8988T (cell line): ENCODE results near the gene POLR1A.

Experiments used
- DNase-seq: peaks from one replicate; pipeline ENCODE4 v3.0.0; 2011

Gene POLR1A

DNA sequence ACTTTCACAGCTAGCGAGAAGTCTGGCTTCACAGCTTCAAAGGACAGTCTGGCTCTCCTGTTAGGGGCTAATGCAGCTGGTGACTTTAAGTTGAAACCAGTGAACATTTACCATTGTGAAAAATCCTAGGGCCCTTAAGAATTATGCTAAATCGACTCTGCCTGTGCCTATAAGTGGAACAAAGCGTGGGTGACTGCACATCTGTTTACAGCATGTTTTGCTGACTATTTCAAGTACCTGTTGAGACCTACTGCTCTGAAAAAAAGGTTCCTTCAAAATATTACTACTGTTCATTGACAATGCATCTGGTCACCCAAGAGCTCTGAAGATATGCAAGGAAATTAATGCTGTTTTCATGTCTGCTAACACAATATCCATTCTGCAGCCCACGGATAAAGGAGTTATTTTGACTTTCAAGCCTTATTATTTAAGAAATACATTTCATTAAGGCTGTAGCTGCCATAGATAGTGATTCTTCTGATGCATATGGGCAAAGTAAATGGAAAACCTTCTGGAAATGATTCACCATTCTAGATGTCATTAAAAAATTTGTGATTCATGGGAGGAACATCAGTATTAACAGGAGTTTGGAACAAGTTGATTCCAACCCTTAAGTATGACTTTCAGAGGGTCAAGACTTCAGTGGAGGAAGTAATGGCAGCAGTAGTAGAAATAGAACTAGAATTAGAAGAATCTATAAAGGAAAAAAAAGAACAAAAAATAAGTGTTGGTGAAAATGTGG is 48.9 kb downstream of the POLR1A start:
- DNase-seq, result no peak

DNA sequence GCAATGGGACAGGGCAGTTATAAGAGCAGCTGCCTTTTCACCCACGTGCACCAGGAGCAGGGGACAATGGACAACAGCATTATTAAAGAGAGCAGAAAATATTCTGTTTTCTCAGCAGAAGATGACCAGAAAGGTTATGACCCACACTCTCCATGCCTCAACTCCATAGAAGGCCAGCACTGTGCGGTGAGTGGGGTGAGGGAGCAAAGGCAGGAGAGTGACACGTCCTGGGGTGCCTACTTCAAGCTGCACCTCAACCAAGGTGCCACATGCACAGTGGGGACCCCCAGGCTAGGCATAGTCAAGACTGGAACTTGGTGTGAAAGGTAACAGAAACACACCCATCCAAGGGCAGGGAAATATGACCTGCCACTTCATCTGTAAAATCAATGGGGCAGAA is 50.4 kb downstream of the POLR1A start:
- DNase-seq, result no peak

DNA sequence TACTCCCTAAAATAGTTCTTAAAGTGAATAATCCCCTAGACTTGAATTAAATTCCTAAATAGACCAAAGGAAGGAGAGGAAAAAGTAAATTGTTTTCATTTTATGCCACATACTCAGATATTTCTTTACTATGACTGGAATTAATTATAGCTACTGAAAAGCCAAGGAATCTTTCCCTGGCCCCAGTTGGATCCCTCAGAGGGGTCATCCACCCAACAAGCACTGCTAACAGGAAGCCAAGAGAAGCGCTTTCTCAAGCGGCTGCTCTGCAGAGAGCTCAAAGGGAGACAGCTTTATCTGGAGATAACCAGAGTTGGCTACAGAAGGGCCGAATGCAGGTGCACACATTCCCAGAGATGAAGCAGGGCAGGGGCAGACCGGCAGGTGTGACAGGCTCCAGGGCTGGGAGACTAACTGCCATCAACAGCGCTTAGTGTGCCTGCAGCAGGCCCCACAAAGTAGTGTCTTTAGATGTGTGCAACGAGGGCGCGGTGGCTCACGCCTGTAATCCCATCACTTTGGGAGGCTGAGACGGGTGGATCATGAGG is 51.1 kb downstream of the POLR1A start:
- no peak for DNase-seq

DNA sequence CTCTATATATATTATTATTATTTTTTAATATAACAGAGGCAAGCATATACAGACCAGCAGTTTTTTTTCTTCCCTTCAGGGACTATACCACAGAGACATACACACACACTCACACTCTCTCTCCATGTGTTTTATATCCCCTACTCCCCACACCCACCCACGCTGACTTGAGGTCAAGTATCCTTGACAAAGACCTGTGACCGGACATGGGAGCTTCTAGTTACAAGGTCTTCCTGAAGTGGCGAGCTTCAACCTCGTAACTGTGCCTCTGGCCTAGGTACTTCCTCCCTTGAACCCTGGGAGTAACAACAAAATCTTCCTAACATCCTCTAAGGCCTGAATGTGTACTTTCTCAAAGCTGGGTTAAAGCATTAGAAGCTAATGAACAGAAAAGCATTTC is 52.5 kb downstream of the POLR1A start:
- no peak for DNase-seq

DNA sequence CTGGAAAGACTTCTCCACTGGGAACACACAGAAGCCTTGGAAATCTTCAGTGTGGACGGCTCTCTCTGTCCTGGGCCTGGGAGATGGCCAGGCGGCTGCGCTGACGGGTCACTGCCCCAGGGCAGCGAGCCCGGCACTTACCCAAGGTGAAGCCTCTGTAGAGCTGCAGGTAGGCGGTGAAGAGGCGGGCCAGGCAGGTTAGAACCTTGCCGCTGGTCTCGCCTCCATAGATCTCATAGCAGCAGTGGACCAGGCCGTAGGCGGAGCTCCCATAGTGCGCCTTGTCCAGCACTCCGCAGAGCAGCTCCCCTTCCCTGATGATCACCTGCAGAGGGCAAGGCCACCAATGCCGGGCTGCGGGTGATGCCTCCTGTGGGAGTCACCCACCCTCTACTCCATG is 53.0 kb downstream of the POLR1A start:
- DNase-seq, result no peak

DNA sequence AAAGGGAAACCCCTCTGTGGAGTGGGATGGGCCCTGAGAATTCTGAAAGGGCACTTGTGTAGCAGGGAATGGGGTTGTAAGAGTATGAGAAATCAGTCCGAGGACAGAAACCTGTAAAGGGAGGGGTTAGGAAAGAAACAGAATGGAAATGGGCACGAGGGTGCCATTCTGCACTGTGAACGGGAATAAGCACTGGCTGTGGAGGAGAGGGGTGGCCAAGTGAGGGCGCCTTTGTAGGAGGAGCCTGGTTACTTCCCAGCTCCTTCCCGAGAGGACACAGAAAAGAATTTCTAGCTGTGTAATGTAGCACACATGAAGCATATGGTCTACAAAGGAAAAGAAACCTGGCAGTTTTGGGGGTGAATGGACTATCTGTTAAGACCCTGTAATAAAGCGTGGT is 53.4 kb downstream of the POLR1A start:
- no peak for DNase-seq

DNA sequence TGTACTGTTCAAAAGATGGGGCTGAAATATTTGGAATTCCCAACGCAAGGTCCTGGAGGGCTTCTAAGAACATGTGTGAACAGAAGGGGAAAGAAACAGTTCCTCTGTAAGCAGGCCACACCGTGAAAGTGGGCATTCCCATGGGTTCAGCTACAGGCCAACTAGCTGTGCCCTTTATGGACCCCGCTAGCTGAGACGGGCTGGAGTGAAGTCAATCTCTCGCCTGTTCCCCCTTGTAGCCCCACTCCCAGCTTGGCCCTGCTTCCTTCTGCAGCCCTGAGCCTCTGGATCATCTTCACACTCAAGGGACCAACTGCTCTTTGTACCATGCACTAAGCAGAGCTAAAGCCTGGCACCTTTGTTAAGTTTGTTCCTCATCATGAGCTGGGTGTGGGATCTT is 55.4 kb downstream of the POLR1A start:
- DNase-seq, result no peak

DNA sequence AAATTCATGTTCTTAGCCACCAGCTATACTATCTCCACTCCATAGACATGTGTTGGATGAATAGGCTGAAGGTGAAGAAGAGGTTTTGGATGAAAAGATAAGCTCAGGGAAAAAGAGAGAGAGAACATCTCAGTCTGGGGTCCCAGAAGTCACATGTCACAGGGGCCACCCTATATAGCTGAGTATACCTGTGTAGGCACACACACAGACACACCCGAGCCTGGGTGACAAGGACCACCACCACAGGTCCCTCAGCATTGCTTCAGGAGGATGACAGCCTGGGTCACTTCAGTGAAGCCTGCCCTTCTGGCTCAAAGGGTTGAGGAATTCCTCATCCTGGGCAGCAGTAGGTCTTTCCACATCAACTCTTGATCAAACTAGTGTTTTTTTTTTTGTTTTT is 56.2 kb downstream of the POLR1A start:
- no peak for DNase-seq

DNA sequence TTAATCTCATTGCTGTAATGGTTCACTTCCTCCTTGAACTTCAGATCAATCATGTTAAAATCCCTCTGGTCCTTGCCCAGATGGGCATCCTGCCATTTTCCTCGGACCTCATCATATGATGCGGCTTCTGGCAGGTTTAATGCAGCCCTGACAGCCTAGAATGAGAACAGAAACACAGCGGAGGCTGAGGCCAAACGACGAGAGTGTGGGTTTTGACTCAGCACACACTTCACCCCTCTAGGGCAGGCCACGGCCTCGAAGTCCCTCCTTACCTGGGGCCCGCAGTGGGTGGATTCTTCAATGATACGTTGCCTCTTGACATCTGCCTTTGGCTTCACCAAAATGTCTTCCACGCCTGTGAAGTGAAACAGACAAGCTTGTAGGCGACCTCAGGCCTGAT is 56.8 kb downstream of the POLR1A start:
- DNase-seq, result no peak

DNA sequence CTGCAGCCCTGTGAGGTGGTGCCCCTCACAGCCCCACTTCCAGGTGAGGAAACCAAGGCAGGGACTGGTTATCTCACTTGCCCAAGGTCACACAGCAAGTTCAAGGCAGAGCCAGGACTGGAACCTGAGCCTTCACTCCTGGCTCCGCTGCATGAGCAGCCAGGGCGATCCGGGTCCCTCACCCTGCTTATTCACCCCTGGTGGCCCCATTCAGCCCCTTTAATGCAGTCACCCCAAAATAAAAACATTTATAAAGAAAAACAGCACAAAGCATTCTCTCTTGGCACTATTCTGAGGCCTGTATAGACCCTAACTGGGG is 57.3 kb downstream of the POLR1A start:
- no peak for DNase-seq

DNA sequence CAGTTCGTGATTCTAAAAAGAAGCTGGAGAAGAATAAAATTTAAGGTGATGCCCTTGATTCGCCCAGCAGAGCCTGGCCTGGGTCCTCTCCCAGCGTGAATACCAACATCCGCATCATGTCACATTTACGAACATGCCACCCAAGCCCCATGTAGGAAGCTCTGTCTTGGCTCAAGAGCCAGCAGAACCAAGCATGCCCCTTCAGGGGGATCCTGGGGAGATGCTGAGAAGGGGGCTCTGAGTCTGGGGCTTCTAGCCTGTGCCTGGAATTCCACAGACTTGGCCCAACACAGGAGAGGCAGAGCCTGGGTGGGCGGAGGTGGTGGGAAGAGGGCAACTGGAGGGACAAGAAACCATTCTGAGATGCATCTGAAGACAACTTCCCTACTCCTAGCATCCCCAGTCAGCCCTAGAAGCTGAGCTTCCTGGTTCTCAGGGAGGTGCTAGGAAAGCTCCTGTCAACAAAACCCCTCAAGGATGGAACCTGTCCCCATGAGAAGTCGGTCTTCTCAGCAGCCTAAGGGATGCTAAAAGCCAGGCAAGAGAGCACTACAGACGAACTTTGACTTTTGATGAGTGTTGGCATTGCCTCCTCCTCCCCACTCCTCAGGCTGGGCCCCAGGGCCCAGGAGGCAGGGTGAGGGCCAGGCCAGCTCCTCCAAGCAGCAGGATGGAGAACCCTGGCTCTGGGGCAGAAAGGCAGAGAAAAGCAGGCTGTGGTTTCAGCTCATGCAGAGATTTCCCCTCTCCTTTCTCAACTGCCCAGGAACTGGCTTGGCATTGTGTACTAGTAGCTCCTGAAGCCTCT is 57.9 kb downstream of the POLR1A start:
- no peak for DNase-seq

DNA sequence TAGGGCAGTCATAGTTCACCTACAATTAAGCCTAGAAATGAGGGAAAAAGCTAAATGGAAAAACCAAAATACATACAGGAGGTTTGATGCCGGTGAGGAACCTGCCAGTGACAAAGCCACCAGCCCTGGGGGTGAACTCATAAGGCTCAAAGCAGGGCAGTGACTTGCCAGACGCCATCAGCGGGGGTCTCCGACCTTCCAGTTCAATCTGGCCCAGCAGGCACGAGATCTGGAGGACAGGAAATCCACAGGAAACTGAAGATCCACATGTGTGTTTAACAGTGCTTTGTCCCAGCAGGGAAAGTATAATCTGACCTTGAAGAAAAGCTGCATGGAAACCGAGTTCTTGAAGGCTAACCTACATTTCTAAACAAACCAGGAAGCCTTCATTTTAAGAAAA is 60.1 kb downstream of the POLR1A start:
- no peak for DNase-seq

DNA sequence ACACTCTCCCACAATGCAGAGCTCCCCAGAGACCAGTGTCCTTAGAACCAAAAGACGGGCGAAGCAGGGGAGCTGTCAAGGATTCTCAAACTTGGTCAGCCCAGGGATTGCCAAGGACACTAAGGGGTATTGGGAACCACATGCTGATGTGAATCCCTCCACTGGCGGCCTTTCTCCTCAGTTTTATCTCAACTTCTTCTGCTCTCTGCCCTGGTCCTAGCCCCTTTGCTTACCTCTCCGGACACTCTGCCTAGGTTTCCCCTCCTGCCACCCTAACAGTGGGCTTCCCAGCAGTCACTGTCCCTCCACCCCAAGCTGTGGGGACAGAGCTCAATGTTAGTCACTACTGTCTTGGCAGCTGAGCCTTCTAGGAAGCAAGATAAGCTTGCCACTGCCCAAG is 61.1 kb downstream of the POLR1A start:
- no peak for DNase-seq

DNA sequence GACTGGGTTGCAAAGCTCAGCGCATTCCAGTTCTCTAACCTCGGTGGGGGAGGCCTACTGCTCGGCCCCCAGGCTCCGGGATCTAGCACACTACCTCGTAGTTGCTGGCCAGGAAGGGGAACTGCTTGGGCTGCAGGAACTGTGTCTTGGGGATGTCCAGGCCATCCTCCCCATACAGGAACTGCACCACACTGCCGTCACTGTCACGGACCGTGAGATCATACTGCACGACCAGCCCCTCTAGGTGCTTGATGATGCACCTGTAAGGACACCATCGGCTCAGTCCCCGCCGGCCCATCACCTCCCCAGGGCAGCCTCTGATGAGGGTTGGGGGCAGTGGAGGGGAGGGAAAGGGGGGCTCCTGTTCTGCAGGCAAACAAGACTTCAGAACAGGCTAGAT is 61.6 kb downstream of the POLR1A start:
- DNase-seq, result no peak

DNA sequence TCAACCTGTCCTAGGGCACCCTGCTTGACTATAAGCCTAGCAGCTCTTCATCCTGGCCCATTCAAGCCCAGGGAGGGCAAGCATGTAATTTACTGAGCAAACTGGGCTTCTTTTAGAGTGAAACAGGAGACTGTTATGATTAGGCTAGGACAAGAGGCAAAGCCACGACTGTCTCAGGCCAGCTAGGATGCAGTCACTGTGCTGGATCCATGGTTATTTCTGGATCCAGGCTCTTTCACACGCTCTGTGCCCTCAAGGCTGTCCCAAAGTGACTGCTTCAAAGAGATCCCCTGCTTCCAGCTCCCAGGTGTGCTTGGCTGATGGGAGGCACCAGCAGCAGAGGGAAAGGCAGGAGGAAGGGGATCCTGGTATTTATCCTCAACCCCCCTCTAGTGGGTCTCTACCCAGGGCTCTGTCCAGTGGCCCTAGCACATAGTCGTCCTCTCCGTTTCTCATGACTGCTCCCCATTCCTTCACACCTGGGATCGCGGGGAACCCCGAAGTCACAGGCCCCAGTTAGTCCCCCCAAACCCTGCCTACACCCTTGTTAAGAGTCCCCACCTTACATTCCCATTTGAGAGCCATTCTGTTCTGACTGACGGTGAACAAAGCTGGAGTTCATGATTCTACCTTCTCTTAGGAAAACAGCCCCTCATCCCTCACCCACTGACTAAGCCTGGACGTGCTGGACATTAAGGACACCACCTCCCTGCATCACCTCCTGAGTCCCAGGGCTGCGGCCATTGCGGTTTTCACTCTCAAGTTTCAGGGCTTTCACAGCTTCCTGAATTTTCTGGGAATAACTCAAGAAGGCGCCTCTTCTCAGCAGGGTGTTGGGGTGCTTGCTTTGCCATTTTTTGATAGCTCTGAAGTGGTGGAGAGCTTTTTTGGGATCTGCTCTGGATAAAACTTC is 63.2 kb downstream of the POLR1A start:
- no peak for DNase-seq

DNA sequence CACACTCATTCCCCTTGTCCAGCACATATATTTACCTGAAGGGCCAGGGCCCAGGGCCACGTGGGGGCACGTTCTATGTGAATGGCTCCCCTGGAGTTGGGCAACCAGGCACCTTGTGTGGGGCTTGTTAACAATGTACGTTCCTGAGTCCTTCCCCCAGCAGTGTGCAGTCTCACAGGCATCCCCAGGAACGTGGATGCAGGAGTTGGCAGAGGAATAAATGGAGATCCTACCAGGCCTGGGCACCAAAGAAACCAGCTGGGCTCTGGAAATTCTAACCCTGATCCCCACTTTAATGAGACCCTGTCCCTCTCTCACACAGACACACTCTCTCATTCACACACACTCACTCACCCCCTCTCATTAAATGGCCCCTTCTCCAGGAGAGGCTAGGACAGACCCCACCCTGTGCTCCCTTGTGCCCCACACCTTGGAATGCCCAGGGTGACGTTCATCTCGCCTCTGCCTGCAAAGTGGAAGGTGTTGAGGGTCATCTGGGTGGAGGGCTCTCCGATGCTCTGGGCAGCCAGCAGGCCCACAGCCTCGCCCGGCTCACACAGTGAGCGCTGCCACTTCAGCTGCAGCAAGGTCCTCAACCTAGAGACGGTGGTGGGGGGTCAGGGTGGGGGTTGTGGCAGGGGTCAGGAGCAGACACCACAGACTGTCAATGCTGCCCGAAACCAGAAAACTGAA is 65.6 kb downstream of the POLR1A start:
- DNase-seq, result no peak

DNA sequence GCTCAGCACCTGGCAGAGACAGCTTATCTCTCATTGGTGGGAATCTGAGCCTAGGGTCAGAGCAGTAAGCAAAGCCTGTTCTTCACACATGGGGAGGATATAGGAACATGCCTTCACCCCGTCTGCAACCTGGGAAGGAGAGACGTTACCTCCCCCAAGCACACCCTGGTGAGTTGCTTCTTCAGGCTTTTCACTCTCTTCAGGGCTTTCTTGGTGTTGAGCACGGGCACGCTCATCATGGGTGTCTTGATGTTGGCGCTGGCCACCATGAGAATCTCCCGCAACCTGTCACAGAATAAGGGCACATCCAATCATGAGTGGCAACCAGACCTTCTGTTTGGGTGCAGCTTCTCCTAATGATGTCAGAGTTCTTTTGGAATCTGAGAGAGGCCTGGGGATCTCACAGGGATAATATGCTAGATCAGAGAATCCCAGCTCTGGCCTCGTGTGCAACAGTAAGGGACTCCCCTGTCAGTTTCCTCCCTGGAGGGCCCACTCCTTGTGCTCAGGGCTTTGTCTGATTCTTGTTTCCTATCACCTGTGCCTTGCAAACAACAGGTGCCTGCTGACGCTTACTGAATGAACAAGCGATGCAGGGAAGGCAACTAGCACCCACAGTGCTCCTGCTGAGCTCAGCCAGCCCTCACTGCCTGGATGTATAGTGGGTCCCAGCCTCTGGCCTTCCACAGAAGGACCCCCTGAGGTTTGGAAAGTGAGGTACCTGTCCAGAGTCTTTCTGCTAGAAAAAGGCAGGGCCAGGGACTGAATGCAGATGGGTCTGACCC is 66.3 kb downstream of the POLR1A start:
- no peak for DNase-seq

DNA sequence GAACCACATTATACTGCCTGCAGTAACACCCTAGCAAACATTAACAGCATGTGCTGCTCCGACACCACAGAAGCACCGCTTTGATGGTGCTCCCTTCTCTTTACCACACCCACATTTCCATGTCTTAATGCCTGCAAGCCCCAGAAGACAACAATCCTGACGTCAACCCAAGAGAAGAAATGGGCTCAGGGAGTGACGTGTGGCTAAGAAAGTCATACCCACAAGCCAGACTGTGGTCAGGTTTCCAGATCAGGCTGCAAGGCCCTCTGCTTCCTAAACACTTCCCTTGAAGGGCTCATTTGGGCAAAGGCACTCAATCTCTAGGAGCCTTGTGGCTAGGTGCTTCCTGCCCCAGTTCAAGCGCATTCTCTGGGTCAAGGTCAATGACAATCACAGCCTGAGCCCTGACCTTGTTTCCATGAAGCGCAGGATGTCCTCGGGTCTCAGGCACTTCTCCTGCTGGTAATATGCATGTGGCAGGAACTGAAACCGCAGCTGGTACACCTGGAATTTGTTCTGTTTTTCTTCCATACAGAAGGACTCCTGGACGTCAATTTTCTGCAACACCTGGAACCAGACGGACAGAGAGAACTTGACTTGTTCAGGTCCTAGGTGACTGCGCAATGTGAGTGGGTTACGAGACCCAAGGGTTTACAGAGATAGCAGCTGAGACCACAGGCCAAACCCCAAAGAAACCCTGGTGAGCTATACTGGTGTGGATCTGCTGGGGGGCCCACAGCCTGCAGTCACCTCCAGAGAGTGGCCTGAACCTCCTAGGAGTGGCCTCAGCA is 67.2 kb downstream of the POLR1A start:
- no peak for DNase-seq

DNA sequence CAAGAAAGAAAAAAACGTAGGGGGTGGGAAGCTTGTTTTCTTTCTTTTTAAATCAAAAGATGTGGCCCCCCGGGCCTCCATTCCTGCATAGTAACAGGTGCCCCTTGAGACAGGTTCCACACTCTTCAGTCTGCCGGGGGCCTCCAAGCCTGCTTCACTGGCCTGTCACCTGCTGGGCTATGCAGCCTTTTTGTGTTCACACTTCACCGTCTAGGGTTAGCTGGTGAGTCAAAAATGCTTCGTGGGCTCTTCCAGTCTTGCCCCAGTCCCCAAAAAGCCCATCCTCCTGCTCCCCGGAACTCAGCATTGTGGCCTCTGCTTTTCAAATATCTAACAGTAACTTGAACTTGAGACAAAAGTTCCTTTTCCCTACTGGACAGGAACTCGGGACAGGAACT is 67.9 kb downstream of the POLR1A start:
- DNase-seq, result no peak

DNA sequence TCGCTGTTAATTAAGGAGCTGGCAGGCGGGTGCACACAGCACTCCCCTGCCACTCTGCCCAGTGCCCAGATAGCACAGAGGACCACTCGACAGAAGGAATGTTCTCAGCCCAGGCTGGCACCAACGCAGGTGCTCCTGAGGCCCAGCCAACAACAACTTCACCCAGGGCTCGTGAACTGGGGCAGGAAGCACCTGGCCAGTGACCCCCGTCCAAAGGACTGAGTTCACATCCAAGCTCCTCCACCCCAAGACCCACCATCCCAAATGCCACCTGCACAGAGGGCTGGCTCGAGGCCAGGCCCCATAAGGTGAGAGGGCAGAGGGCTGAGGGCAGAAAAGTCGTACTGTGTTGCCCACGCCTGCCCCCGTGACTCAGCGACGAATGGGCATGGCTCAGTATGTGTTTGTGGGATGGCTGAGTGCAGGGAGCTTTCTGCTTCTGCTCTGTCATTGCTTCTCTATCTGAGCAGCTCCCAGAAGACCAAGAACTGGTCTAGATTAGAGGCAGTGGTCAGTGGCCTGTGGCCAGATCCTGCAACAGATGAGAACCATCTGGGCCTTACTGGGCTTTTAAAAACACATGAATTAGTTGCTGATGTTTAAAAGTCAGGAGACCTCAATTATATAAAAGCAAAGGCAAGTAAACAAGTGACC is 68.4 kb downstream of the POLR1A start:
- DNase-seq, result no peak
